ENCODE measurements around the gene GPC6. TPM values are rescaled to one million over a fixed set of nuclear protein-coding genes. Genes with fewer than 3 reads are reported as not detected.

Gene GPC6
- total RNA-seq, 1 donor from 2014 or later = 63.0 TPM

DNA sequence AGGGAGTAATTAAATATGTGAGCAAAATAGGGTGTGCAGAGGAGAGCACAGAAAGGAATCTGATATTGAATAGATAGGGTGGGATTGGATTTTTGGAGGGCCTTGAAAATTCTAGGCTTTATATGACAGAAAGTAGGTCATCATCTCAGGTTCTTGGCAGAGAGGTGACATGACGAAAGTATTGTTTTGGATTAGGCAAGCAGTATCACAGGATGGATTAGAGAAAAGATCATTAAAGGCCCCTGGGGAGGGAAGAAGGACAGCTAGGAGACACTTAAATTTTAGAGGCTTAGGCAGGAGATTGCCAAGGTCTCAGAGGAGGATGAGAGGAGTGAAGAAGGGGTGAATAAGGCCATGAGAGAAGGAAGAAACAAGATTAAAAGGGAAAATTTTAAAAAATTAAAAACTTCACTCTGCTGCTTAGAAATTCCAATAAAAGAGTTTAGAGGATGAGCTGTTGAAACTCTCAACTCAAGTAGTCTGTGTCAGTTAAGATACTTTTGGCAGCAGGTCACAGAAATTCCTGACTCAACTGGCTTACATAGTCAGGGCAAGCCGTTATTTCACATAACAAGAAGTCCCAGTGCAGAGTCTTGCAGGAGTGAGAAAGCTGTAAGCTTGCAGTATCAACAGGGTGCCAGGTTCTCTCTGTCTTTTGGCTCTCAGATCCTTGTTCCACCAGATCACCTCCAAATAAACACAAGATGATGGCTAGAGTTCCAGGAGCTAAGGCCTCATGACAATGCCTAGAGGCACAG, 8.8 kb downstream of the GPC6 start:
- TF ChIP-seq, protein P1, sequence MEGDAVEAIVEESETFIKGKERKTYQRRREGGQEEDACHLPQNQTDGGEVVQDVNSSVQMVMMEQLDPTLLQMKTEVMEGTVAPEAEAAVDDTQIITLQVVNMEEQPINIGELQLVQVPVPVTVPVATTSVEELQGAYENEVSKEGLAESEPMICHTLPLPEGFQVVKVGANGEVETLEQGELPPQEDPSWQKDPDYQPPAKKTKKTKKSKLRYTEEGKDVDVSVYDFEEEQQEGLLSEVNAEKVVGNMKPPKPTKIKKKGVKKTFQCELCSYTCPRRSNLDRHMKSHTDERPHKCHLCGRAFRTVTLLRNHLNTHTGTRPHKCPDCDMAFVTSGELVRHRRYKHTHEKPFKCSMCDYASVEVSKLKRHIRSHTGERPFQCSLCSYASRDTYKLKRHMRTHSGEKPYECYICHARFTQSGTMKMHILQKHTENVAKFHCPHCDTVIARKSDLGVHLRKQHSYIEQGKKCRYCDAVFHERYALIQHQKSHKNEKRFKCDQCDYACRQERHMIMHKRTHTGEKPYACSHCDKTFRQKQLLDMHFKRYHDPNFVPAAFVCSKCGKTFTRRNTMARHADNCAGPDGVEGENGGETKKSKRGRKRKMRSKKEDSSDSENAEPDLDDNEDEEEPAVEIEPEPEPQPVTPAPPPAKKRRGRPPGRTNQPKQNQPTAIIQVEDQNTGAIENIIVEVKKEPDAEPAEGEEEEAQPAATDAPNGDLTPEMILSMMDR (IDR thresholded peaks at IDR 0.05; ENCODE audit: insufficient read depth, low read depth, low read length) = no peak
- no peak for TF ChIP-seq EZH2 (IDR thresholded peaks at IDR 0.05; ENCODE audit: insufficient read depth, low read length)
- no peak overlapping the region for H2AFZ ChIP-seq (ENCODE audit: low read depth, low read length)
- peaks cover 79% of the 10 kb centered on the region for H3K79me2 ChIP-seq (ENCODE audit: insufficient read depth, low read length)
- no peaks in the 10 kb centered on the region for H3K36me3 ChIP-seq (ENCODE audit: insufficient read depth, low read length)
- H3K9ac ChIP-seq (ENCODE audit: low read length) = no peak overlapping the region
- no peak overlapping the region for H3K4me2 ChIP-seq (ENCODE audit: low read length)
- H3K27me3 ChIP-seq (ENCODE audit: insufficient read depth, low read length) = no peaks in the 10 kb centered on the region
- H3K27ac ChIP-seq (ENCODE audit: low read depth, low read length) = no peak overlapping the region
- FAIRE-seq (peak; percentile 90), DNase-seq (ENCODE audit: low read depth) (peak; percentile 75)
- Mint-ChIP-seq H3K4me3 (ENCODE audit: unreplicated experiment) (no peak overlapping the region), H3K36me3 (ENCODE audit: low read depth, unreplicated experiment) (peaks cover 6% of the 10 kb centered on the region), H3K4me1 (ENCODE audit: low read depth, unreplicated experiment) (peaks cover 23% of the 10 kb centered on the region), H3K9me3 (ENCODE audit: unreplicated experiment) (peaks cover 15% of the 10 kb centered on the region), H3K27ac (ENCODE audit: unreplicated experiment) (no peak overlapping the region), H3K27me3 (ENCODE audit: low read depth, unreplicated experiment) (no peaks in the 10 kb centered on the region)
- H3K4me3 ChIP-seq (ENCODE audit: insufficient read depth, low read depth, low read length) = no peak overlapping the region
- peaks cover 19% of the 10 kb centered on the region for H4K20me1 ChIP-seq (ENCODE audit: insufficient read depth, low read length)
- no peaks in the 10 kb centered on the region for H3K9me3 ChIP-seq (ENCODE audit: insufficient read depth, low read depth, low read length)
- peaks cover 5% of the 10 kb centered on the region for H3K4me1 ChIP-seq (ENCODE audit: insufficient read depth, low read length)

DNA sequence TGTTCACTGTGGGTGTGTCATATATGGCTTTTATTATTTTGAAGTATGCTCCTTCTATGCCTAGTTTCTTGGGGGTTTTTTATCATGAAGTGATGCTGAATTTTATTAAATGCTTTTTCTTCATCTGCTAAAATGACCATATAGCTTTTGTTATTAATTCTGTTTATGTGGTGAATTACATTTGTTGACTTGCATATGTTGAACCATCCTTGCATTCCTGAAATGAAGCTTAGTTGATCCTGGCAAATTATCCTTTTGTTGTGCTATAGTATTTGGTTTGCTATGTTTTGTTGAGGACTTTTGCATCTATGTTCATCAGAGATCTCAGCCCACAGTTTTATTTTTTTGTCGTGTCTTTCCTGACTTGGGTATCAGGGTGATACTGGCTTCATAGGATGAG, 12.1 kb downstream of the GPC6 start:
- Mint-ChIP-seq H3K27me3 (ENCODE audit: low read depth, unreplicated experiment) (no peaks in the 10 kb centered on the region), H3K36me3 (ENCODE audit: low read depth, unreplicated experiment) (peaks cover 13% of the 10 kb centered on the region), H3K4me3 (ENCODE audit: unreplicated experiment) (no peak overlapping the region), H3K9me3 (ENCODE audit: unreplicated experiment) (peaks cover 11% of the 10 kb centered on the region), H3K4me1 (ENCODE audit: low read depth, unreplicated experiment) (peaks cover 11% of the 10 kb centered on the region), H3K27ac (ENCODE audit: unreplicated experiment) (no peak overlapping the region)
- no peaks in the 10 kb centered on the region for H3K9me3 ChIP-seq (ENCODE audit: insufficient read depth, low read depth, low read length)
- peaks cover 2% of the 10 kb centered on the region for H3K4me1 ChIP-seq (ENCODE audit: insufficient read depth, low read length)
- peaks cover 79% of the 10 kb centered on the region for H3K79me2 ChIP-seq (ENCODE audit: insufficient read depth, low read length)
- no peak overlapping the region for H3K4me3 ChIP-seq (ENCODE audit: insufficient read depth, low read depth, low read length)
- no peak overlapping the region for H3K27ac ChIP-seq (ENCODE audit: low read depth, low read length)
- H3K4me2 ChIP-seq (ENCODE audit: low read length) = no peak overlapping the region
- FAIRE-seq = no peak
- H2AFZ ChIP-seq (ENCODE audit: low read depth, low read length) = no peak overlapping the region
- H3K27me3 ChIP-seq (ENCODE audit: insufficient read depth, low read length) = no peaks in the 10 kb centered on the region
- no peak overlapping the region for H3K9ac ChIP-seq (ENCODE audit: low read length)
- TF ChIP-seq, protein P1 (IDR thresholded peaks at IDR 0.05; ENCODE audit: insufficient read depth, low read depth, low read length) = no peak
- TF ChIP-seq EZH2 (IDR thresholded peaks at IDR 0.05; ENCODE audit: insufficient read depth, low read length) = no peak
- H4K20me1 ChIP-seq (ENCODE audit: insufficient read depth, low read length) = peaks cover 19% of the 10 kb centered on the region
- H3K36me3 ChIP-seq (ENCODE audit: insufficient read depth, low read length) = no peaks in the 10 kb centered on the region
- no peak for DNase-seq (ENCODE audit: low read depth)

All from astrocyte (in vitro differentiated cells and primary cell).